ENCODE measurements around the gene TFF3.

TFF3 gene

GRCh38 chr21:42319376-42319775, 4.2 kb upstream of the TFF3 start:
- Histone ChIP-seq H3K27ac (ENCODE audit: poor library complexity, severe bottlenecking) (no peak overlapping the region), H3K4me1 (ENCODE audit: insufficient read depth, poor library complexity, severe bottlenecking) (no peaks in the 10 kb centered on the region), H3K9me3 (ENCODE audit: severe bottlenecking) (no peaks in the 10 kb centered on the region), H3K36me3 (ENCODE audit: low read depth) (no peaks in the 10 kb centered on the region), H3K4me3 (ENCODE audit: severe bottlenecking) (no peak overlapping the region), H3K27me3 (ENCODE audit: insufficient read depth, poor library complexity, severe bottlenecking) (no peaks in the 10 kb centered on the region)
- DNase-seq (ENCODE audit: low spot score) (no peak), ATAC-seq (ENCODE audit: low read depth) (no peak)
- TF ChIP-seq CTCF (IDR thresholded peaks at IDR 0.05; ENCODE audit: poor library complexity, severe bottlenecking) = no peak

GRCh38 chr21:42317826-42318746, 2.9 kb upstream of the TFF3 start:
- no peak for TF ChIP-seq CTCF (IDR thresholded peaks at IDR 0.05; ENCODE audit: poor library complexity, severe bottlenecking)
- Histone ChIP-seq H3K9me3 (ENCODE audit: severe bottlenecking) (no peaks in the 10 kb centered on the region), H3K4me1 (ENCODE audit: insufficient read depth, poor library complexity, severe bottlenecking) (no peaks in the 10 kb centered on the region), H3K27me3 (ENCODE audit: insufficient read depth, poor library complexity, severe bottlenecking) (no peaks in the 10 kb centered on the region), H3K4me3 (ENCODE audit: severe bottlenecking) (no peak overlapping the region), H3K36me3 (ENCODE audit: low read depth) (no peaks in the 10 kb centered on the region), H3K27ac (ENCODE audit: poor library complexity, severe bottlenecking) (no peak overlapping the region)
- DNase-seq (ENCODE audit: low spot score) (no peak), ATAC-seq (ENCODE audit: low read depth) (no peak)

GRCh38 chr21:42317341-42317741, 2.1 kb upstream of the TFF3 start:
- Histone ChIP-seq H3K36me3 (ENCODE audit: low read depth) (no peaks in the 10 kb centered on the region), H3K9me3 (ENCODE audit: severe bottlenecking) (no peaks in the 10 kb centered on the region), H3K27me3 (ENCODE audit: insufficient read depth, poor library complexity, severe bottlenecking) (no peaks in the 10 kb centered on the region), H3K27ac (ENCODE audit: poor library complexity, severe bottlenecking) (no peak overlapping the region), H3K4me3 (ENCODE audit: severe bottlenecking) (no peak overlapping the region), H3K4me1 (ENCODE audit: insufficient read depth, poor library complexity, severe bottlenecking) (no peaks in the 10 kb centered on the region)
- no peak for TF ChIP-seq CTCF (IDR thresholded peaks at IDR 0.05; ENCODE audit: poor library complexity, severe bottlenecking)
- no peak for DNase-seq (ENCODE audit: low spot score)
- ATAC-seq (ENCODE audit: low read depth) = no peak

GRCh38 chr21:42316891-42317290, 1.7 kb upstream of the TFF3 start:
- H3K27me3 ChIP-seq (ENCODE audit: insufficient read depth, poor library complexity, severe bottlenecking) = no peaks in the 10 kb centered on the region
- TF ChIP-seq CTCF (IDR thresholded peaks at IDR 0.05; ENCODE audit: poor library complexity, severe bottlenecking) = no peak
- H3K27ac ChIP-seq (ENCODE audit: poor library complexity, severe bottlenecking) = no peak overlapping the region

More at GRCh38 chr21:42316891-42317290, 1.7 kb upstream of the TFF3 start:
- no peak for ATAC-seq (ENCODE audit: low read depth)
- H3K4me3 ChIP-seq (ENCODE audit: severe bottlenecking) = no peak overlapping the region
- no peak for DNase-seq (ENCODE audit: low spot score)
- H3K36me3 ChIP-seq (ENCODE audit: low read depth) = no peaks in the 10 kb centered on the region
- H3K9me3 ChIP-seq (ENCODE audit: severe bottlenecking) = no peaks in the 10 kb centered on the region
- no peaks in the 10 kb centered on the region for H3K4me1 ChIP-seq (ENCODE audit: insufficient read depth, poor library complexity, severe bottlenecking)
